Vagina (tissue), 2 donors: ENCODE results near the gene GPC5. TPM values are rescaled to one million over a fixed set of nuclear protein-coding genes. Genes with fewer than 3 reads are reported as not detected.

Source experiments
- DNase-seq, 2 donors: peaks; one replicate each; pipeline ENCODE4 v3.0.0-alpha.2; 2017; ENCODE audit errors: extremely low spot score in 2 of 2
- H3K27ac ChIP-seq: fragments of 200-600 bp; sonication (generic); one replicate; pipeline ENCODE4 v1.5.1; 2019
- H3K27me3 ChIP-seq: fragments of 200-600 bp; sonication (generic); one replicate; pipeline ENCODE4 v1.5.1; 2019
- H3K36me3 ChIP-seq, 2 donors: fragments of 200-600 bp; sonication (generic); one replicate each; pipeline ENCODE4 v1.5.1; 2017 to 2019
- H3K4me1 ChIP-seq: fragments of 200-600 bp; sonication (generic); one replicate; pipeline ENCODE4 v1.5.1; 2019
- H3K4me3 ChIP-seq, 2 donors: fragments of 200-600 bp; sonication (generic); 1 replicate in 1 of 2; 2 replicates in 1 of 2; pipeline ENCODE4 v1.5.1; 2016 to 2019
- H3K9me3 ChIP-seq: fragments of 200-600 bp; sonication (generic); one replicate; pipeline ENCODE4 v1.5.1; 2019
- POLR2A ChIP-seq, 2 donors: fragments of 450-650 bp; IDR thresholded peaks; one replicate each; pipeline ENCODE4 v1.6.1; 2017; ENCODE audit warnings: antibody characterized with exemption in 2 of 2, mild to moderate bottlenecking in 2 of 2, moderate library complexity in 2 of 2
- POLR2AphosphoS5 ChIP-seq, 2 donors: sonication (generic); formaldehyde crosslinking; IDR thresholded peaks; one replicate each; pipeline ENCODE4 v1.9.0; 2017; ENCODE audit warnings: antibody characterized with exemption in 2 of 2, mild to moderate bottlenecking in 2 of 2, low read depth in 1 of 2; ENCODE audit not compliant: insufficient read depth in 1 of 2
- intact Hi-C: fragments of 100-400 bp; cut with DNase I; formaldehyde crosslinking; loops from one replicate; pipeline ENCODE4 v1.15.1; 2023
- total RNA-seq: library from RNA; depleted of rRNA; stranded (reverse); fragments of >200 nt; gene quantifications from one replicate; pipeline ENCODE4 v1.2.3, GENCODE V29; 2016
- TF ChIP-seq, protein P1 (sequence below), 3 experiments: fragments of 450-650 bp in 2 of 3; fragments of 200-600 bp in 1 of 3; sonication (generic) in 1 of 3; IDR thresholded peaks; one replicate each; pipeline ENCODE4 v1.5.1; 2017 to 2019; ENCODE audit warnings: antibody characterized with exemption in 3 of 3, mild to moderate bottlenecking in 2 of 3, moderate library complexity in 2 of 3

Gene GPC5
- total RNA-seq, 1 donor from 2014 or later: 1.7 TPM

GRCh38 chr13:91739751-91740150 lies 341.3 kb downstream of the GPC5 start:
- TF ChIP-seq POLR2A (IDR thresholded peaks at IDR 0.05) (no peak), POLR2AphosphoS5 (IDR thresholded peaks at IDR 0.05; ENCODE audit: insufficient read depth in 1 of 2, low read depth in 1 of 2) (no peak)
- TF ChIP-seq, protein P1, sequence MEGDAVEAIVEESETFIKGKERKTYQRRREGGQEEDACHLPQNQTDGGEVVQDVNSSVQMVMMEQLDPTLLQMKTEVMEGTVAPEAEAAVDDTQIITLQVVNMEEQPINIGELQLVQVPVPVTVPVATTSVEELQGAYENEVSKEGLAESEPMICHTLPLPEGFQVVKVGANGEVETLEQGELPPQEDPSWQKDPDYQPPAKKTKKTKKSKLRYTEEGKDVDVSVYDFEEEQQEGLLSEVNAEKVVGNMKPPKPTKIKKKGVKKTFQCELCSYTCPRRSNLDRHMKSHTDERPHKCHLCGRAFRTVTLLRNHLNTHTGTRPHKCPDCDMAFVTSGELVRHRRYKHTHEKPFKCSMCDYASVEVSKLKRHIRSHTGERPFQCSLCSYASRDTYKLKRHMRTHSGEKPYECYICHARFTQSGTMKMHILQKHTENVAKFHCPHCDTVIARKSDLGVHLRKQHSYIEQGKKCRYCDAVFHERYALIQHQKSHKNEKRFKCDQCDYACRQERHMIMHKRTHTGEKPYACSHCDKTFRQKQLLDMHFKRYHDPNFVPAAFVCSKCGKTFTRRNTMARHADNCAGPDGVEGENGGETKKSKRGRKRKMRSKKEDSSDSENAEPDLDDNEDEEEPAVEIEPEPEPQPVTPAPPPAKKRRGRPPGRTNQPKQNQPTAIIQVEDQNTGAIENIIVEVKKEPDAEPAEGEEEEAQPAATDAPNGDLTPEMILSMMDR (IDR thresholded peaks at IDR 0.05): no peak
- no peaks in the 10 kb centered on the region for H3K36me3 ChIP-seq
- H3K27ac ChIP-seq: no peak overlapping the region
- no peaks in the 10 kb centered on the region for H3K27me3 ChIP-seq
- H3K4me1 ChIP-seq: no peaks in the 10 kb centered on the region
- no peak for DNase-seq
- no peaks in the 10 kb centered on the region for H3K9me3 ChIP-seq
- no peak overlapping the region for H3K4me3 ChIP-seq
- intact Hi-C loops: no loop called here

DNA sequence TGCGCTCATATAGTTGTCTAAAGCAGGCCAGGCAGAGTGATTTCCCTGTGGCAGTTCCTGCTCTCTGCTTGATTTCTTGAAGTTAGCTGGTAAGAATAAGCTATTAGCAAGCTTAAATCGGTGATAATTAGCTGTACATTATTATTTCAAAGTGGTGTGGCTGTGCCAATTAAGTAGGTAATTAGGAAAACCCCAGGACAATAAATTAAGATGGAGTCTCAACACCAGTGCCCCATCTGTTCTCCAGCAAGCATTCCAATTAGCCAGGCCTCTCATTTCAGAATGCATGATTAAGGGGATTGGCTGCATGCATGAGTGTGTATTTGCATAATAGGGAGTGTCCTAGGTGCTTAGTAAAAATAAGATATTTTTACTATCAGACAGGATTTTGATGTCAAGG lies 342.3 kb downstream of the GPC5 start:
- no peak for TF ChIP-seq POLR2A (IDR thresholded peaks at IDR 0.05)
- TF ChIP-seq POLR2AphosphoS5 (IDR thresholded peaks at IDR 0.05; ENCODE audit: insufficient read depth in 1 of 2, low read depth in 1 of 2): no peak
- TF ChIP-seq, protein P1 (IDR thresholded peaks at IDR 0.05): no peak
- Histone ChIP-seq H3K27me3 (no peaks in the 10 kb centered on the region), H3K4me1 (no peaks in the 10 kb centered on the region), H3K9me3 (no peaks in the 10 kb centered on the region), H3K27ac (no peak overlapping the region), H3K4me3 (no peak overlapping the region), H3K36me3 (no peaks in the 10 kb centered on the region)
- DNase-seq: no peak
- intact Hi-C loops: no loop called here

- H3K27me3 ChIP-seq: no peaks in the 10 kb centered on the region
- H3K4me1 ChIP-seq: no peaks in the 10 kb centered on the region
- no peaks in the 10 kb centered on the region for H3K9me3 ChIP-seq
- H3K4me3 ChIP-seq: no peak overlapping the region
- intact Hi-C loops: no loop called here
- no peak overlapping the region for H3K27ac ChIP-seq
- no peaks in the 10 kb centered on the region for H3K36me3 ChIP-seq
- TF ChIP-seq POLR2AphosphoS5 (IDR thresholded peaks at IDR 0.05; ENCODE audit: insufficient read depth in 1 of 2, low read depth in 1 of 2) (no peak), POLR2A (IDR thresholded peaks at IDR 0.05) (no peak)
- TF ChIP-seq, protein P1 (IDR thresholded peaks at IDR 0.05): no peak
- no peak for DNase-seq
These were observed 343.5 kb downstream of the GPC5 start for GRCh38 chr13:91741925-91742324.

DNA sequence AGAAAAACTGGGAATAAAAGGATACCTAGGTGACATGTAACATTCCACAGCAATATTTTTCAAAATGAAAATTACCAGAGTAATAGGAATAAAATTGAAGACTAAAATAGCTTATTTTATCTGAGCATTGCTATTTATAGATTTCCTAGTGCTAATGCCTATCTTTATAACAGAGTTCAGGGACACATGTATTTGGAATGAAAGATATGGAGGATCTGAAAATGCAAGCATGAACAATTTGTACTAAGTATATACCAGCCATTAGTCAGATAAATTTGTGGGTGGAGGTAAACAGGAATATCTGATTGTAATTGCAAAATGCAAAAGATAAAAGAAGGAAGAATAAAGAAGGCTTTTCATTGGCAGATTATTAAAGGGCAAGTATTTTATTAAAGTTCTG lies 345.9 kb downstream of the GPC5 start:
- Histone ChIP-seq H3K27me3 (no peaks in the 10 kb centered on the region), H3K27ac (no peak overlapping the region), H3K36me3 (no peaks in the 10 kb centered on the region), H3K4me3 (no peak overlapping the region), H3K4me1 (no peaks in the 10 kb centered on the region), H3K9me3 (no peaks in the 10 kb centered on the region)
- TF ChIP-seq POLR2A (IDR thresholded peaks at IDR 0.05) (no peak), POLR2AphosphoS5 (IDR thresholded peaks at IDR 0.05; ENCODE audit: insufficient read depth in 1 of 2, low read depth in 1 of 2) (no peak)
- TF ChIP-seq, protein P1 (IDR thresholded peaks at IDR 0.05): no peak
- intact Hi-C loops: no loop called here
- DNase-seq: no peak

- Histone ChIP-seq H3K27me3 (no peaks in the 10 kb centered on the region), H3K36me3 (no peaks in the 10 kb centered on the region), H3K4me1 (no peaks in the 10 kb centered on the region), H3K4me3 (no peak overlapping the region), H3K9me3 (no peaks in the 10 kb centered on the region), H3K27ac (no peak overlapping the region)
- no peak for DNase-seq
- intact Hi-C loops: no loop called here
- TF ChIP-seq POLR2A (IDR thresholded peaks at IDR 0.05) (no peak), POLR2AphosphoS5 (IDR thresholded peaks at IDR 0.05; ENCODE audit: insufficient read depth in 1 of 2, low read depth in 1 of 2) (no peak)
- TF ChIP-seq, protein P1 (IDR thresholded peaks at IDR 0.05): no peak
These were observed 347.5 kb downstream of the GPC5 start for GRCh38 chr13:91745967-91746366.
